ENCODE data around the gene SCN2A. TPM values are rescaled to one million over a fixed set of nuclear protein-coding genes. Genes with fewer than 3 reads are reported as not detected.

The SCN2A gene
- total RNA-seq, 2 experiments from 2014 or later: not detected

- DNase-seq (no peak), ATAC-seq (no peak)
- ChIA-PET CTCF (no interaction called here), POLR2A (no interaction called here)
- Mint-ChIP-seq H3K27ac (no peak overlapping the region), H3K27me3 (peaks cover 2% of the 10 kb centered on the region), H3K36me3 (ENCODE audit: low read depth) (no peaks in the 10 kb centered on the region), H3K4me1 (ENCODE audit: low read depth) (peaks cover 32% of the 10 kb centered on the region), H3K9me3 (no peaks in the 10 kb centered on the region), H3K4me3 (no peak overlapping the region)
- no peak for TF ChIP-seq CTCF (IDR thresholded peaks at IDR 0.05)
- intact Hi-C loops (cut with micrococcal nuclease): no loop called here
These were observed 34.0 kb downstream of the SCN2A start for GRCh38 chr2:165273176-165273575.

GRCh38 chr2:165274698-165275097 lies 35.5 kb downstream of the SCN2A start:
- ChIA-PET CTCF (interaction anchor here (1.3 kb wide), 1 partner anchor 19 kb away, joined by 4 read pairs; no protein-coding TSS in a partner anchor), POLR2A (interaction anchor here (0.7 kb wide), 1 partner anchor 12 kb away, joined by 3 read pairs; no protein-coding TSS in a partner anchor)
- ATAC-seq (no peak), DNase-seq (no peak)
- no peak overlapping the region for H3K4me3 Mint-ChIP-seq
- no peak overlapping the region for H3K27ac Mint-ChIP-seq
- intact Hi-C loops (cut with micrococcal nuclease): no loop called here
- H3K27me3 Mint-ChIP-seq: peaks cover 2% of the 10 kb centered on the region
- H3K36me3 Mint-ChIP-seq (ENCODE audit: low read depth): peaks cover 1% of the 10 kb centered on the region
- peaks cover 2% of the 10 kb centered on the region for H3K9me3 Mint-ChIP-seq
- peaks cover 29% of the 10 kb centered on the region for H3K4me1 Mint-ChIP-seq (ENCODE audit: low read depth)
- TF ChIP-seq CTCF (IDR thresholded peaks at IDR 0.05): no peak

GRCh38 chr2:165275932-165276331 lies 36.7 kb downstream of the SCN2A start:
- no peak overlapping the region for H3K27ac Mint-ChIP-seq
- ChIA-PET CTCF (interaction anchor here (1.3 to 1.4 kb wide), 2 partner anchors 18 to 37 kb away, joined by 3 to 4 read pairs; partner anchors contain the start of gene SCN2A), POLR2A (no interaction called here)
- no peak for ATAC-seq
- H3K27me3 Mint-ChIP-seq: peaks cover 2% of the 10 kb centered on the region
- peaks cover 2% of the 10 kb centered on the region for H3K9me3 Mint-ChIP-seq
- intact Hi-C loops (cut with micrococcal nuclease): no loop called here
- H3K4me1 Mint-ChIP-seq (ENCODE audit: low read depth): peaks cover 25% of the 10 kb centered on the region
- DNase-seq: no peak
- no peak for TF ChIP-seq CTCF (IDR thresholded peaks at IDR 0.05)
- peaks cover 1% of the 10 kb centered on the region for H3K36me3 Mint-ChIP-seq (ENCODE audit: low read depth)
- no peak overlapping the region for H3K4me3 Mint-ChIP-seq

- H3K9me3 Mint-ChIP-seq: peaks cover 2% of the 10 kb centered on the region
- TF ChIP-seq CTCF (IDR thresholded peaks at IDR 0.05): no peak
- peaks cover 1% of the 10 kb centered on the region for H3K36me3 Mint-ChIP-seq (ENCODE audit: low read depth)
- intact Hi-C loops (cut with micrococcal nuclease): no loop called here
- peak overlapping the region; percentile 85 for H3K27ac Mint-ChIP-seq
- no peak for DNase-seq
- peaks cover 2% of the 10 kb centered on the region for H3K27me3 Mint-ChIP-seq
- peaks cover 25% of the 10 kb centered on the region for H3K4me1 Mint-ChIP-seq (ENCODE audit: low read depth)
- ATAC-seq: peak; percentile 32
- ChIA-PET POLR2A (no interaction called here), CTCF (interaction anchor here (1.1 to 1.3 kb wide), 3 partner anchors 13 to 261 kb away, joined by 3 to 4 read pairs (median 3); no protein-coding TSS in a partner anchor)
- H3K4me3 Mint-ChIP-seq: no peak overlapping the region
These were observed 38.1 kb downstream of the SCN2A start for GRCh38 chr2:165277295-165277694.

GRCh38 chr2:165277860-165278656 lies 38.8 kb downstream of the SCN2A start:
- H3K27me3 Mint-ChIP-seq: peaks cover 2% of the 10 kb centered on the region
- no peak for TF ChIP-seq CTCF (IDR thresholded peaks at IDR 0.05)
- peaks cover 1% of the 10 kb centered on the region for H3K36me3 Mint-ChIP-seq (ENCODE audit: low read depth)
- peaks cover 2% of the 10 kb centered on the region for H3K9me3 Mint-ChIP-seq
- peak overlapping the region; percentile 85 for H3K27ac Mint-ChIP-seq
- DNase-seq: peak; percentile 30
- ChIA-PET POLR2A (no interaction called here), CTCF (interaction anchor here (1.1 to 1.3 kb wide), 3 partner anchors 12 to 262 kb away, joined by 3 to 4 read pairs (median 3); no protein-coding TSS in a partner anchor)
- intact Hi-C loops (cut with micrococcal nuclease): no loop called here
- ATAC-seq: peak; percentile 71
- H3K4me3 Mint-ChIP-seq: no peak overlapping the region
- peaks cover 25% of the 10 kb centered on the region for H3K4me1 Mint-ChIP-seq (ENCODE audit: low read depth)

Data from activated CD8-positive, alpha-beta T cell treated with anti-CD3 and anti-CD28 coated beads for 36 hours (primary cell).